Measurements from ENCODE around the gene TSPAN31.
A peak's percentile ranks its signal among the peaks of the same experiment; 100 is the strongest.

The TSPAN31 gene

DNA sequence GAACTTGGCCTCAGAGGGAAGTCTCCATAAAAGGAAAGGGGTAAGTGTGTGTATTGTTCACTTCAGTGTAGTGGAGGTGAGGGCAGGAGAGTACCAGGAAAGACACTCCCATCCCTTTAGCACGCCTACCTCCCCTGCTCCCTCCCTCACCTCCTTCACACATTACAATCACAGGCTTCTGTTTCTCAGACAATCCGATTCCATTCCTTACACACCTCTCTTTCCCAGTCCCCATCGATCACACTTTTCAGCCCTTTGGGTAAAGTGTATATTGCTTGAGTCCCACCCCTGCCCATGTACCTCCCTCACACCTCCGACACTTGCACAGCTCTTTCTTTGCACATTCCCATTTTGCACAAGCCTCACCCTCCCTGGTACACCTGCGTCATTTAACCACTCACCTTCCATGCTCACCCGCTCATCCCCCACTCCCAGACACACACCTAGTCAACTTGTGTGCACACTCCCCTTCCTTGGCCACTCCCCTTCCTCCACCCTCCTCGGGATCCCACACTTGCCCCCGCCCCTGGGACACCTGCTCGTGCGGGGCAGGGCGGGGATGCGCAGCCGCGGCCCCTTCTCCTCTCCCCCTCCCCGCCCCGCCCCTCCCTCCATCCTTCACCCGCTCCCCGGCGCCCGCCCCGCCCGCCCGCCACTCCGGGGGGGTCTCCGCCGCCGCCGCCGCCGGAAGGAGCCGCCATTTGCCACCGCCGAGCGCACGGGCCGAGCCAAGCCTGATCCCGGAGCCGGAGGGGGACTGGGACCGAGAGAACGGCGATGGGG lies 9.8 kb downstream of the TSPAN31 start, which contains the start of gene MARCHF9:
Gene MARCHF9 (plus strand): TSS at position 693 of the 783 bp plus-strand sequence. CDS start 426 bp downstream, outside the sequence.
- peak; percentile 97 for DNase-seq

DNA sequence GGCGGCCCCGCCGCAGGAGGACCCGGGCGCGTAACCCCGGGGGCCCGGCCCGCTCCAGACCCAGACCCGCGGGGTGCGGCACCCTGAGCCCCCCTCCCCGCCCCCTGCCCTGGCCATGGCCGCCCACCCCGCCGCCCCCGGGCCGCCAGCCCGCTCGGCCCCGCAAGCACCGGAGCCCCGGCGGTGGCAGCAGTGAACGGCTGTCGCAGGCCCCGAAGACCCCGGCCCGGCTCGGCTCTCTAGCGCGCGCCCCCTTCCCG lies 10.3 kb downstream of the TSPAN31 start:
- DNase-seq: no peak

DNA sequence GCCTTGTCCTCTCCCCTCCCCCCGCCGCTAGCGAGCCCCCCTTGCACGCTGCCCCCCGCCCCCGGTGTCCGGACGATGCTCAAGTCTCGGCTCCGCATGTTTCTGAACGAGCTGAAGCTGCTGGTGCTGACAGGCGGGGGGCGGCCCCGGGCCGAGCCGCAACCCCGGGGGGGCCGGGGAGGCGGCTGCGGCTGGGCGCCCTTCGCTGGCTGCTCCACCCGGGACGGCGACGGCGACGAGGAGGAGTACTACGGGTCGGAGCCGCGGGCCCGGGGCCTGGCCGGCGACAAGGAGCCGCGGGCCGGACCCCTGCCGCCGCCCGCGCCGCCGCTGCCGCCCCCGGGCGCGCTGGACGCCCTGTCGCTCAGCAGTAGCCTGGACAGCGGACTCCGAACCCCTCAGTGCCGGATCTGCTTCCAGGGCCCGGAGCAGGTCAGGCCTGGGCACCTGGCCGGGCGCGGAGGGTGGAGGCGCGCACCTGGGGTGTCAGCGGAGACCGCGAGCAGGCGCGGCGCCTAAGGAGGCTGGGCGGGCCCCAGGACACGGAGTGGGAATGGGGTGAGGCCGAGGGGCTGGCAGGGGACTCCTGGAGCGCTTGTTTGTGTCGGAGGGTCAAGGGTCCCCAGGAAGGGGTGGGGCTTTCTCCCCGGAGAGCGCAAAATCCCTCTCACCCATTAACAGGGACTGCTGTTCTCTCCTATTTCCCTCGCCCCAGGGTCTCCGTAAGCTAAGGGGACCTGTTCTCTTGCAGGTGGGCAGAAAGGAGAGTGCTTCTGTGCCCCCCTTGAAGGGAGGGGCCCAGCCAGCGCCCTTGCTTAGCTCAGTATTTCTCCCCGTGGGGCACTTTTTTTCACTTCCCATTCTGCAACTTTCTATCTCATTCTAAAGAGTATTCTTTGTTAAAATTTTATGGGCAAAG lies 10.9 kb downstream of the TSPAN31 start:
- peak; percentile 83 for DNase-seq

DNA sequence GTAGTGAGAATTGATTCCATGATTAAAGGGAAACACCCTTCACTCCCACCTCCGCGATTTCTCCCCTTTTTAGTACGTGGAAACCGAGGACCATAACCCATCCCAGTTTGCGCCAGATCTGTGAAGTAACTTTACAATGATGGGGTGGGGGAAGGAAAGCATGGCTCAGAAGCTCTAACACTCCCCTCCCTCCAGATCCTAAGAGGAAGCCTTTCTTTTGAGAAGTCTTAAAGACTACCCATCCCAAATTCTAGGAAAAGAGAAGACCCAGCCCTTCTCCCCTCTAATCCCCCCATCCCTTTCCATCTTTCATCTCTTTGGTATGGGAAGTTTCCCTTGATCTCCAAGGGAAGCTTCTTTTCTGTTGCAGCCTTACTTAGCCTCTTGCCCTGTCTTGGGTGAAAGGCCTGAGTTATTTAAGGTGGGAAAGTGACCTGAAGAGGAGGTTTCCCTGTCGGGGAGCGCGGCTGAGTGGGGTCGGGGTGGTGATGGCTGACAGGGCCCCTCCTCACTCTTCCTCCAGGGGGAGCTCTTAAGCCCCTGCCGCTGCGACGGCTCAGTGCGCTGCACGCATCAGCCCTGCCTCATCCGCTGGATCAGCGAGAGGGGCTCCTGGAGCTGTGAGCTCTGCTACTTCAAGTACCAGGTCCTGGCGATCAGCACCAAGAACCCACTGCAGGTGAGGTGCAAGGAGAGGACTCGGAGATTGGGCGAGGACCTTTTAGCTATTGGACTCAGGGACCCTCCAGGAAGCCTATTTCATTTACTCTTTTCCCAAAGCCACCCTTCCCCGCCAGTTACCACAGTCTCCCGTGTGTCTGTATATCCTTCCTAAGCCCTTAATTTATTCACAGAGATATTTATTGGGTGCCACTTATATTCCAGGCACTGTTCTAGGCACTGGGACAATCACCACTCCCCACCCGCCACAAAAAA lies 11.8 kb downstream of the TSPAN31 start:
- peak; percentile 68 for DNase-seq

DNA sequence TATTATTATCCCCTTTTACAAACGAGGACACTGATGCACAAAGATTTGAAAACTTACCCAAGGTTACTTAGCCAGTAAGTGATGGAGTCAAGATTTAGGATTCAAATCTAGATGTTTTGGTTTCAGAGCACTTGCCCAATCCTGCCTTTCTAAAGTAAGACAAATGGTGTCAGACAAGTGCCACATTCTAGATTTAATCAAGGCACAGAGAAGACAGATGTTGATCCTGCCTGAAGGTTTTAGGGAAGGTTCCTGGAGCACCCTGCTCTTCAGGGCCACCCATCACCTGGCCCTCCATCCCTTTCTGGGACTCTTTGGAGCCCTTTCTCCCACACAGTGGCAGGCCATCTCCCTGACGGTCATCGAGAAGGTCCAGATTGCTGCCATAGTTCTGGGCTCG lies 12.9 kb downstream of the TSPAN31 start:
- DNase-seq: no peak

- no peak for DNase-seq
Observed at GRCh38 chr12:57758552-57759359, 13.9 kb downstream of the TSPAN31 start.

DNA sequence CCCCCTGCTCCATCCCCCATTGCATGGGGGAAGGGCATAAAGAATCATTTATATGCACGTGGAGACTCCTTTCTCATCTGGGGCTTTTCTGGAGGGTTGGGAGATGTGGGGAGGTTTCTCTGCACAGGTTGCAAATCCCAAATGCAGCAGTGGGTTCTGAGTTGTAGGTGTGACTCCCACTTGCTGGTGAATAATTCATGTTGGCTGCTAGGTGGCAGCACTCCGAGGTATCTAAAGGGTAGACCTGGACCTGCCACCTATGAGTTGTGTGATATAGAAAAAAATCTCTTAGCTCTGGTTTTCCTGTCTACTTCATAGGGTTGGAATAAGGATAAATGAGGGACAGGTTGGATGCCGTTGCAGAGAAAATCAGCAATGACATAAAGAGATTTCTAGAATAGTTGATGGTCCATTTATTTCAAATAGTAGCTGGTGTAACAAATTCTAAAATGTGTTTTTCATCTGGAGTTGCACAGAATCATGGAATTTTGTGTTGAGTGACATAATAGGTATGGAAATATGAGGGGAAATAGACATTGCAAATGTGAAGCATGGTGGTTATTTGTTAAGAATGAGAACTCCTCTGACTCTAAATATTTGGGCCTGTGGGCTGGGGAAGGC lies 14.6 kb downstream of the TSPAN31 start:
- DNase-seq: peak; percentile 54

- DNase-seq: no peak
Observed at GRCh38 chr12:57760347-57760982, 15.6 kb downstream of the TSPAN31 start.

- DNase-seq: no peak
Observed at GRCh38 chr12:57761391-57761998, 16.7 kb downstream of the TSPAN31 start.

DNA sequence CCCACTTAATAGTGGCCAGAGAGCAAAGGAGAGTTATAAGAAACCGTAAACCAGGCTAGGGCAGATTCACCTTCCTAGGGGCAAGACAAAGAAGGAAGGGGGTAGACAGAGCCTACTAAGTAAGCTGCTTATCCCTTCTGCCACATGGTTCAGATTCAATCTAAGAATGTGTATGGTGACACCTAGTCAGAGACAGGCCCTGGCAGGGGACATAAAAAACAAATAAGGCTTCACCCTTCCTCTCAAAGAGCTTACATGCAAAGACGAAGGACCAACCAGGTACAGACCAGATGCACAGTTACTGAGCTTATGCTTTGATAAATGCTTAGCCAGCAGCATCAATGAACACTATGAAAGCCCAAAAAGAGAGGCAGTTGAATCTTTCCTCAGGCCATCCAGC lies 17.6 kb downstream of the TSPAN31 start:
- no peak for DNase-seq

DNA sequence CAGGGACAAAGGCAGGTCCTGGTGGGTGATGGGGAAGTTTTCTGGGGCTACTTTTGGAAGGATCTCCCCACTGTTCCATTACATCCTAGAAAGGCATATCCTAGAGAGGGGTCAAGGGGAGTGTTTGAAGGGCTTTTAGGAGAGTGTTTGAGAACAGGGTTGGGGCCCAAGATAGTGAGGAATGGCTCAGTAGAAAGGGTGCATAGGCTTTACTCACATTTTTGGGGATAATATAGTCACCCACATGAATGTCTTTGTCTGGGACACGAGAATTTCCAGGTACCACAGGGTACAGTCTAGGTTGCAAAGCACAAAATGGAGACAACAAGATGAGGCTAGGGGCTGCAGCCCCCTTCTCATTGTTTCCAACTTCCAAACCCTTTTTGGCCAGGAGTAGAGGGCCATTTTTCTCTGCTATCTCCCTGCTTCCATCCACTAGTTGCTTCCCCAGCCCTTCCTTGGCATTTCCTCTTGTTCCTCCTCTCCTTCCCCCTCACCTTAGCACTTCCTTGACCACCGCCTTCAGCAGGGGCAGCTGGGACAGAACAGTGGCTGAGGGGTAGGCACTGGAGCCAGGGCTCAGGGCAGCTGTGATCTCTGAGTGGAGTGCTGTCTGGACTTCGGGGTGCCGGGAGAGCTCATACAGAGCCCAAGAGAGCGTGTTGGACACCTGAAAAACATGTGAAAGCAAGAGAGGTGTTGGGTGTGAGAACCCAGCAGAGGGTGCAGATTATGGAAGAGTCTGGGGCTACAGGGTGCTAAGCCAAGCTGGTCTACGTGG lies 19.2 kb downstream of the TSPAN31 start:
- no peak for DNase-seq

GRCh38 chr12:57764662-57765002 lies 19.8 kb downstream of the TSPAN31 start:
- DNase-seq: peak; percentile 61

DNA sequence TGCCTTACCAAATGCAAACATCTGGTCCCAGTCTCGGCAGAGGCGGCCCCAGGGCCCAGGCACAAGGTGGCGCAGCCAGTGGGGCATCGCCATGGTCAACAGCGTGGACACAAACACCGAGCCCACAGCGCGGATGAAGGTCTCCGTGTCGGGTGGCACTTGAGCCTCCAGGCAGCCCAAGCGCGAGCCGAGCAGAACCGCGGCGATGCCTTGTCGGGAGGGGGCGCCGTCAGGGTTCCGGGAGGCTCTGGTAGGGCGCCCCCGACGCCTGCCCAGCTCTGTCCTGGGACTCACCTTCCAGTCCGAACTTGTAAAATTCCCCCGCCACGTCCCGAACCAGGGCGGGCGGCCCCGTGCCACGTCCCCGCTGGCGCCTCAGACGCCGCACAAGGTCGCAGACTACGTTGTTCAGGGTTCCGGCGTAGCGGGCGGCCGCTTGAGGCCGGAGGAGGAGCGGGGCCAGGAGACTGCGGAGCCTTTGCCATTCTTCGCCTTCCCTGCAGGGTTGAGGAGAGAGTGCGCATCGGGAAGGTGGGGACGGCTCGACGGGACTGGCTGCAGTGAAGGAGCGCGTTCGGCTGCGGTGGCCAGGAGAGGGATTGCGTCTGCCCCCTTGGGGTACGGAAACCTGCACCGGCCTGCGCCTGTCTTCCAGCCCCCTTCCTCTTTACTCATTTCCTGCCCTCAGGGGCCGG lies 20.3 kb downstream of the TSPAN31 start:
- DNase-seq: peak; percentile 66

DNA sequence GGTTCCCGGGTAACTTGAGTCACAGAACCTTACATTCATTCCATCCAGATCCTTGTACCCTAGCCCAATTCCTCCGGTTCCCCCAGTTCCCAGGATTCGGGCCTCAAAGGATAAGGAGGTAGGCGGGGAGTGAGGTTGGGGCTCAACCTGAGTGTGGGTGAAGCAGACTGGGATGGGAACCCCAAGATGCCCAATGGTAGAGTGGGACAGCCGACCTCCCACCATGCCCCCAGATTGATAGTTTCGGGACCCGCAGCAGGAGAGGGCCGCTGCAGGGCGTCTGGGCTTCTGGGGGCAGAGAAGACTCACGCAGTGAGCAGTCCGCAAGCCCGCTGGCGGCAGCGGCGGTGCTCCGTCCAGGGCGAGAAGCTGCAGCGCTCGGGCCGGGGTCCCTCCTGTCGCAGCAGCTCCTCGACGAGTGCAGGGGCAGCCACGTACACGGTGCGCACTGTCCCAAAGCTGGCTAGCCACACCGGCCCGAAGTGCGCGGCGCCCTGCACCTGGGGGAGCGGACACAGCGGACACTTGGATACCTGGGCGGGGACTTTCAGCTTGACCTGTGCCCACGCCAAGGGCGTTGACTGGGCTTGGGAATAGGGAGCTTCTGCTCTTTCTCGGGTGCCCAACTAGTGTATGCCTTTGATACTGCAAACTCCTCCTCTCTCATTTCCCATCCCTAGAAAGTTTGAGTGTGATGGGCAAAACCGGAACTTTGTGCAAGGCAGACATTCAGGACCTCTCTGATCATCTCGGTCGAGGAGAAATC lies 21.0 kb downstream of the TSPAN31 start:
- peak; percentile 28 for DNase-seq

DNA sequence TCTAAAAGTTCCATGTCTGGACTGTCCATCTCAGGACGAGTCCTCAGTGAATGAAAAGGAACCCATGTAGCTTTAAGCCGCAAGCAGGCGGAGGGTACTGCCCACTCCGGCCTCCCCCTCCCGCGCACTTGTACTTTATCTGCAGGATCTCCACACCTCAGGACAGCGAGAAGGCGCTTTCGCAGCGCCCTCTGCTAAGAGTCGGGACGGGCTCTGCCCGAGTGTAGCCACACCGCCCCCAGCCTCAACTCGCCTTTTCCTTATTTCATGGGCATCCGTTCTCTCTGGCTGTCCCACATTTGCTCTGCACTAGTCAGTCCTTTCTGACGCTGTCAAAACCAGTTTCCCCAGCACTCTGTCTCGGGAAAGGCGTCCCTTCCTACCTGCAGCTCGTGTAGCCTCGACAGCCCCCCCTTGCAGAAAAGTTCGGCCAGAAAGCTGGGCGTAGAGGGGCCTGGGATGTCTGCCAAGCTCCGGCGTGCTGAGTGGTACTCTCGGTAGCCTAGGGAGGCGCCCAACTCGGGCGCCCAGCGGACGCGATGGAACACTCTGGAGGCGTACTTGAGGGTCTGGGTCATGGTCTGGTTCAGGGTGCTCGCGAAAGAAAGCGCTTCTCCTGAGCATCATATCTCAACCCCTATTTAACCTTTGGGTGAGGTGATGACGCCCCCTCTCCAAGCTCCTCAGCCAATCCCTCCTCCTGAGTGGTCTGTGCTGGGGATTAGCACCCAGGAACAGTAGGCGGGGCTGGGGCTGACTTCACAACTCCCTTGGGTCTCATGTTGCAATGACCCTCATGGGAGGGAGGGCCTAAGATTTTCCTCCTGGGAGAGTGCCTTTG lies 21.8 kb downstream of the TSPAN31 start, which contains the start of gene CYP27B1:
Gene CYP27B1 (minus strand): TSS at position 615 of the 841 bp plus-strand sequence. CDS start 37 bp downstream, at position 578.
- DNase-seq: peak; percentile 53

DNA sequence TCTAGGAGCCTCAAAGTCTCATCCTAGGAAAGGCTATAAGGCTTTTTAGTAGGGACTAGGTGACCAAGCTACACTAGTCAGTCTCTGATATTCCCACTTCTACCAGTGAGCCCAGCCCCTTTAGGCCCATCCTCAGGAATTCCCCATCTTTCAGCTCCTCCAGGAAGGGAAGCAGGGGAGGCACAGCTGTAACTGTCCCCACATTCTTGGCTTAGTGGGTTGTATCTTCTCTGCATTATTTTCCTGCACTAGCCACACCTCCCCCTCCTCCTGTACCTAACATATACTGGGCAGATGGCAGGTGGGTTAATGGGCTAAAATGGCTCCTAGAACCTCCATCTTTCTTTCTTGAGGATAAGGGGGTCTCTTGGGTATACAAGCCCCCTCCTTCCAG lies 22.5 kb downstream of the TSPAN31 start:
- no peak for DNase-seq

- no peak for DNase-seq
Observed at GRCh38 chr12:57767876-57768275, 23.0 kb downstream of the TSPAN31 start.

Measured in NCI-H69 (cell line).